NCI-H146 treated with DMSO at 0.1 percent for 48 hours (cell line): ENCODE measurements around the gene CDKAL1.
"Not testable (repeated sequence)": the region's sequence is repeated elsewhere in the genome, so short reads cannot be mapped to it uniquely, and the experiment has no call there.

Experiments used
- DNase-seq: peaks from one replicate; lab custom pipeline; 2025; ENCODE audit not compliant: unreplicated experiment; lab: John Stamatoyannopoulos, UW

Gene CDKAL1

GRCh38 chr6:21049148-21049547 lies 514.9 kb downstream of the CDKAL1 start:
- DNase-seq, result no peak

DNA sequence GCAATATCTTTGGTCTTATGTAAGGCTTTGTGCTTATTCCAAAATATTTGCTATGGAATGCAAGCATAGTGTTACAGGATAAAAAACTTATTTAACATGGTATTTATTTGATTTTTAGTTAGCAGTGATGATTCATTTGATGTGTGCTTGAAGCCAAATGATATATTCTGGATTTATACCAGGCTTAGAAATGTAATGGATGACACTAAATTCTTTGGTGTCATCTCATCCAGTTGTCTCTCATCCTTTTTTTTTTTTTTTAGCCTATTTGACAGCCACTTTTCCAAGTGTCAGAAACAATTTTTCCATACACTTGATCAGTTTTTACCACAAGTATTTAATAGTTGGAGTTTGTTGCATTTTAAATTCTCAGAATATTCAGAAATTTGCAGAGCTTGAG lies 515.3 kb downstream of the CDKAL1 start:
- DNase-seq, result no peak

GRCh38 chr6:21050935-21051334 lies 516.7 kb downstream of the CDKAL1 start:
- DNase-seq, result no peak

GRCh38 chr6:21051777-21052176 lies 517.5 kb downstream of the CDKAL1 start:
- no peak for DNase-seq

DNA sequence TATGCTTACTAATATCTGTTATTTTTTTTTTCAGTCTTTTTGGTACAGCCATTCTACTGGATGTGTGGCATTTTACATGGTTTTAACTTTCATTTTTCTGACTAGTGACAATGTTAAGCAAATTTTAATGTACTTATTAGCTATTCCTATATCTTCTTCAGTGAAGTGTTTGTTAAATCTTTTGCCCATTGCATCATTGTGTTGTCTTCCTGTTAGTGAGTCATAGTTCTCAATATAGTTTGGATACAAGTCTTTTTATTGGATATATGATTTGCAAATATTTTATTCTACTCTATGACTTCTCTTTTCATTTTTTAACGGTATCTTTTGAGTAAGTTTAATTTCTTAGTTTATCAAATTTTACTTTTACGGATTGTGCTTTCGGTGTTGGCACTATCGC lies 519.4 kb downstream of the CDKAL1 start:
- DNase-seq, result no peak

- not testable (repeated sequence) for DNase-seq
These were observed 521.2 kb downstream of the CDKAL1 start for GRCh38 chr6:21055480-21055879.

DNA sequence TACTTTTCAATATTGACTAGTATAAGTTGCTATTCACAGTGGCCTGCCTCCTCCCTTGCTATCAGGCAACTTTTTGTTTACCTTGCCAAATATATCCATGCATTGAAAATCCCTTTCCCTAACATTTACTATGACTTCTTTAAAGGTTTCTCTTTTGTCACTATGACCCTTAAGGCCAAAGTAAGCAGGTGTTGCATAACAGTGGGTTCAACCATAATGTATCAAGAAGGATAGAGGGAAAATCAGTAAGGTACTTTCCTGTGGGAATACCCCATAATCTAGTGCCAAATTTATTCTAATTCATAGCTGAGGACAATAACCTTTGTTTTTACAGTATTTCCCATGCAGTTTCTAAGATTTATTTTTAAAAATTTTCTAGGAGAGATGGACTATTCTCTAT lies 527.6 kb downstream of the CDKAL1 start:
- peak; percentile 12 for DNase-seq

- no peak for DNase-seq
These were observed 530.6 kb downstream of the CDKAL1 start for GRCh38 chr6:21064756-21065340.

DNA sequence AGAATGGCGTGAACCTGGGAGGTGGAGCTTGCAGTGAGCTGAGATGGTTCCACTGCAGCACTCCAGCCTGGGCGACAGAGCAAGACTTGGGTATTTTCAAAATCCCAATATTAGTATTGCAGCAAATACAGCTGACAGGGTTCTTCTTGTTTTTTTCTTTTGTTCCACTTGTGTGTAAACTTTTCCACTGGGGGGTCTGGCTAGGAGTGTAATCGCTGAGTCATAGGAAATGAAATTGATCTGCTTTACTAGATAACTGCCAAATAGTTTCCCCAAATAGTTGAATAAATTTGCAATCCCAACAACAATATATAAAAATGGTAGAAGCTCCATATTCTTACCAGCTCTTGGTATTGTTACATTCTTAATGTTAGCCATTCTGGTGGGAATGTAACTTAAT lies 533.3 kb downstream of the CDKAL1 start:
- no peak for DNase-seq

GRCh38 chr6:21070620-21071019 lies 536.4 kb downstream of the CDKAL1 start:
- no peak for DNase-seq

DNA sequence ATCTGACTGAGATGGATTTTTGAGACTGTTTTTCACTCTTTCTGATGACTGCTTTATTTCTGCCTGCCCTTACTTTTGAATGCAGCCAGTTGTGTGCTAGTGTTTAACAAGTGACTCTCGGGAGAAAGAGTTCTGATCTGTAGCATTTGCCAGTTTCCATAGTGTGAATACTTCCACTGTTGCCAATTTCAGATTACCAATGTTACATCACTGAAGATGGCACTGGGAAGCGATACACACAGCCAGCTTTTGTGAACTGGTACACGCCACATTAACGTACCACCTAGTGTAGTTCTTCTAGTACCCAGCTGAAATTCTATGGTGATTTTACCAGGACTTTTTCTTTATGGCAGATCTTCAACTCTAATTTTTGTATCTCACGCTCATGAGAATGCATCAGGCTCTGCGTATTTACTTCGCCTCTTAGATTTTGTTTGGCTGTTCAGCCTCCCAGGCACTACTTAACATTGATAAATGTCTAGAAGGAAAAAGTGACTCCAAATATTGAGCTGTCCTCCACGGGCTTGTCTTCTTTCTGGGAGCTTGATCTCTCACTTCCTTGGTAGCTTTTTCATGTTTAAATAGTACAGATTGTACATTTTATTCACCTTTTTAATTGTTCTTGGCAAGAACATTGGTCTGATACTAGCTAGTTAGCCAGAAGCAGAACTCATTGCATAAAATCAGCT lies 537.7 kb downstream of the CDKAL1 start:
- no peak for DNase-seq

- DNase-seq, result no peak
These were observed 539.1 kb downstream of the CDKAL1 start for GRCh38 chr6:21073318-21073839.

- no peak for DNase-seq
These were observed 540.2 kb downstream of the CDKAL1 start for GRCh38 chr6:21074484-21074883.

- no peak for DNase-seq
These were observed 541.7 kb downstream of the CDKAL1 start for GRCh38 chr6:21075986-21076385.

DNA sequence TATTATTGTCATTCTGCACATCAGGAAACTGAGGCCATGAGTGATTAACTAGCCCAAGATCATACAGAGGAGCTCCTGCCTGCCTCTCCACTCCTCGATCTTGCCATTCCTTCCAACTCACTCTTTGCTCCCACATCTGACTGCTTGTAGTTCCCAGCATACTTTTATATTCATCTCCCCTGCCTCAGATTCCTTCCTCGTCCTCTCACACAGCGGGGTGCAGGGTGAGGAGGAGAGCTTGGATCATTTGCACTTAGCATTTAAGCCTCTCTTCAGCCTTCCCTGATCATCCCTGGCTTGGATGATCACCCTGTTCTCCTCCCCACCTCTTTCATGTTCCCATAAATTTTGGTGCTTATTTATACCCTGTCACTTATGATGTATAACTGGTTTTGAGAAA lies 544.2 kb downstream of the CDKAL1 start:
- no peak for DNase-seq

DNA sequence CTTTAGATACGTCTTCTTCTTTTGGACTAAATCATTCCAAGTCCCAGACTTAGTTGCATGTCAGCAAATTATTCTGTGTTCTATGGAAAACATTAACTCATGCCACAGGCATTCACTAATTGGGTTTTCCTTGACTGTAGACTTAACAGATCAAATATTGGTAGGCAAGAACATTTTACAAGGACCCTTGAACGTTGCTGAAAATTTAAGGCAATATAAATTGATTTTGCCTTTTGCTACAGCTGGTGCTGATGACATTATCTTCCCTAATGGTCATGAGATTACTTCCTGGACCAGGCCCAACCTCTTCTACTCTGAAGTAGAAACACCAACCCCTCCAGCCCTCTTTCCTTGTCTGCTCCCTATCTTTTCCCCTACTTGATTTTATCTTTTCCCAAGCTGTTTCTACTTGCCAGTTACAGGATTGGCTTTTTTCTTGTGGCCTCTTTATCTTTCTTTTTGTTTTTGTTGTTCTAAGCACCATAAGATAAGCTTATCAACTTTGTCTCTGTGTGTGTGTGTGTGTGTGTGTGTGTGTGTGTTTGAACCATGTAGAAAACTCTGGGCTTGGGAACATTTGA lies 545.3 kb downstream of the CDKAL1 start:
- no peak for DNase-seq

- DNase-seq, result no peak
These were observed 546.0 kb downstream of the CDKAL1 start for GRCh38 chr6:21080221-21080620.

DNA sequence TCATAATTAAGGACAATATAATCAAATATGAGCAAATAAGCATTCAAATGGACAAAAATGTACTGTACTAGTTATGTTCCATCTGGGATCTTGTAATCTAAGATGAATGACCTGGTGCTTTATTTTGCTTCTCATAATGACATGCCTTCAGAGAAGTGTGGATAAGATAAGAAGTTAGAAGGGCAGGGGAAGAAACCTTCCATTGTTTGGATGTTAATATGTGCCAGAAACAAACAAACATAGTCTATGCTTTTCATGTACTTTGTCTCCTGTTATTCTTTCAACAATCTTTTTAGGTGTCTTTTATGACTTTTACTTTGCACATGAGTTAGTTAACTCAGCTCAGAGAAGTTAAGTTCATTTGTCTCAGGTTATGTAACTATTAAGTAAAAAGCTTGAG lies 547.8 kb downstream of the CDKAL1 start:
- DNase-seq, result no peak

DNA sequence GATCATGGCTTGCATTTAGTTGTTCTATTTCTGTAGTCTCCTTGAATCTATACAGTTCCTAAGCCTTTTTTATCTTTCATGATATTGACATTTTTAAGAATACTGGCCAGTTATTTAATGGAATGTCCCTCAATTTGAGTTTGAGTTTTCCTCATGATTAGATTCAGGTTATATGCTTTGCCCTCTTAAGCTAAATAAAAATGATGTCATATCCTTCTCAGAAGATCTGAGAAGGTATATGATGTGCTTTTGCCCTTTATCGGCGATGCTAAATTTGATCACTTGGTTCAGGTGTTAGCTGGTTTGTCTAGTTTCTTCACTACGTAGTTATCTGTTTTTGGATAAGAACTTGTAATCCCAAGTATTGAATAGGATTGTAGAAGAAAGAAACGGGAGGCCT lies 549.5 kb downstream of the CDKAL1 start:
- DNase-seq, result no peak

- no peak for DNase-seq
These were observed 550.4 kb downstream of the CDKAL1 start for GRCh38 chr6:21084656-21085055.

GRCh38 chr6:21085211-21085610 lies 551.0 kb downstream of the CDKAL1 start:
- DNase-seq, result no peak

DNA sequence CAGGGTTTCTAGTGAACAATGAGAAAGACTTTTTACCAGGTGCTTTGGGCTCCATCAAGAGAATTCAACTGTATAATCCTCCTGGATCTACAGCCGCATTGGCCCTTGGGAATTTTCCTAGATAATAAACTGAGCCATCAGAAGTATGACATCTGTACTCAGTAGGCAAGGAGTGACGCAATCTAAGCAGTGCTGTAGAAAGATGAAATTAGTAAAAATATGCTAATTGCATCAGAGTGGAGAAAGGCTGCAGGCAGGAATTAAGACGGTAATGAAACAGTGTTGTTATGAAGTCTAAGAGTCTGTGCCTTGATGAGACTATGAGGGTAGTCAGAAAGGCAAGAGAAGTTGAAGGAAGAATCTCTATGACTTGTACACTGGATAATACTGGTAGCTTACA lies 551.4 kb downstream of the CDKAL1 start:
- DNase-seq, result no peak
